ENCODE measurements around the gene BSDC1. TPM values are rescaled to one million over a fixed set of nuclear protein-coding genes. Genes with fewer than 3 reads are reported as not detected.

Gene BSDC1
- total RNA-seq, 1 donor from 2014 or later, result 93.6 TPM

DNA sequence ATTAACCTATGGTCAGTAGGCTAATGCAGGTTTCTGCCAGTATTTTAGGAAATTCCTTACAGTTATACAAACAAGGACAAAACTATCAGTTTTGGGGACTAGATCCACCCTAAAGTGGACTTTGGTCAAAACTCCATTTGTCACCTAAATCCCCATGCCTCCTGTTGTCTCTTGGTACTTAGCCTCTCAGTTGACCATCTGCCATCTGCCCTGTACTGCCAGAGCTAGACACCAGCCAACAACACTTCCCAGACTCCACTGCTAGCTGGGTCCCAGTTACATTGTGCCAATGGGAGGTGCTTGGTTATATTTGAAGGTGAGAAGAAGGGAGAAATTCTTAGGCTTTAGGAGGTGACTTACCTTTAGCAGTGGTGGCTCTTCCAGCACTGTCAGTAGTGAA is 17.0 kb upstream of the BSDC1 start:
- no peak for DNase-seq (ENCODE audit: low spot score, unreplicated experiment)
- TF ChIP-seq, protein P1, sequence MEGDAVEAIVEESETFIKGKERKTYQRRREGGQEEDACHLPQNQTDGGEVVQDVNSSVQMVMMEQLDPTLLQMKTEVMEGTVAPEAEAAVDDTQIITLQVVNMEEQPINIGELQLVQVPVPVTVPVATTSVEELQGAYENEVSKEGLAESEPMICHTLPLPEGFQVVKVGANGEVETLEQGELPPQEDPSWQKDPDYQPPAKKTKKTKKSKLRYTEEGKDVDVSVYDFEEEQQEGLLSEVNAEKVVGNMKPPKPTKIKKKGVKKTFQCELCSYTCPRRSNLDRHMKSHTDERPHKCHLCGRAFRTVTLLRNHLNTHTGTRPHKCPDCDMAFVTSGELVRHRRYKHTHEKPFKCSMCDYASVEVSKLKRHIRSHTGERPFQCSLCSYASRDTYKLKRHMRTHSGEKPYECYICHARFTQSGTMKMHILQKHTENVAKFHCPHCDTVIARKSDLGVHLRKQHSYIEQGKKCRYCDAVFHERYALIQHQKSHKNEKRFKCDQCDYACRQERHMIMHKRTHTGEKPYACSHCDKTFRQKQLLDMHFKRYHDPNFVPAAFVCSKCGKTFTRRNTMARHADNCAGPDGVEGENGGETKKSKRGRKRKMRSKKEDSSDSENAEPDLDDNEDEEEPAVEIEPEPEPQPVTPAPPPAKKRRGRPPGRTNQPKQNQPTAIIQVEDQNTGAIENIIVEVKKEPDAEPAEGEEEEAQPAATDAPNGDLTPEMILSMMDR (IDR thresholded peaks at IDR 0.05; ENCODE audit: unreplicated experiment), result no peak
- Mint-ChIP-seq H3K27ac (no peak overlapping the region), H3K9me3 (ENCODE audit: low read depth) (peaks cover 13% of the 10 kb centered on the region), H3K36me3 (ENCODE audit: insufficient read depth) (peaks cover 3% of the 10 kb centered on the region), H3K4me1 (ENCODE audit: low read depth) (no peaks in the 10 kb centered on the region), H3K4me3 (ENCODE audit: low read depth) (no peak overlapping the region), H3K27me3 (no peaks in the 10 kb centered on the region)

DNA sequence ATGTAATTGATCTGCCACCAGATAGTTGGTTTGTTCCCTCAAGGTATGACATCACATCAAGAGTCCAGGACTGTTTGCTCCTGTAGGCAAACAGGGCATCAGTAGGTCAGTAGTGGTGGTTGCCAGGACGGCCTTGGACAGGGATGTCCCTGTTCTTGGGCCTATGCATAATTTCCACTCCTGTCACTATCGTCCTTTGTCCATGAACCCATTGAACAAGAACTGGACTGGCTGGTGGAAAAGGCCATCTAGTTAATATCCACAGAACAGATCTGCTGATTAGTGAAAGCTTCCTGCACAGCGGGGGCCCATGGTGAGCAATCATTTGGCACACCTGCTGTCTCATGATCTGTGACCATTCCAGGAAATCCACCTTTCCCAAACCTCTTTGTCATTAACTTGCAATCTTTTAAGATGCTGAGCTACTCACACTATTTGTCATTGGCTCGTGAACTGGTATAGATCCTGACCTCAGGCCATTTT is 12.4 kb upstream of the BSDC1 start:
- no peak overlapping the region for H3K4me3 Mint-ChIP-seq (ENCODE audit: low read depth)
- no peak for DNase-seq (ENCODE audit: low spot score, unreplicated experiment)
- no peak overlapping the region for H3K27ac Mint-ChIP-seq
- H3K4me1 Mint-ChIP-seq (ENCODE audit: low read depth), result peaks cover 2% of the 10 kb centered on the region
- no peaks in the 10 kb centered on the region for H3K27me3 Mint-ChIP-seq
- no peaks in the 10 kb centered on the region for H3K36me3 Mint-ChIP-seq (ENCODE audit: insufficient read depth)
- TF ChIP-seq, protein P1 (IDR thresholded peaks at IDR 0.05; ENCODE audit: unreplicated experiment), result no peak
- no peaks in the 10 kb centered on the region for H3K9me3 Mint-ChIP-seq (ENCODE audit: low read depth)

DNA sequence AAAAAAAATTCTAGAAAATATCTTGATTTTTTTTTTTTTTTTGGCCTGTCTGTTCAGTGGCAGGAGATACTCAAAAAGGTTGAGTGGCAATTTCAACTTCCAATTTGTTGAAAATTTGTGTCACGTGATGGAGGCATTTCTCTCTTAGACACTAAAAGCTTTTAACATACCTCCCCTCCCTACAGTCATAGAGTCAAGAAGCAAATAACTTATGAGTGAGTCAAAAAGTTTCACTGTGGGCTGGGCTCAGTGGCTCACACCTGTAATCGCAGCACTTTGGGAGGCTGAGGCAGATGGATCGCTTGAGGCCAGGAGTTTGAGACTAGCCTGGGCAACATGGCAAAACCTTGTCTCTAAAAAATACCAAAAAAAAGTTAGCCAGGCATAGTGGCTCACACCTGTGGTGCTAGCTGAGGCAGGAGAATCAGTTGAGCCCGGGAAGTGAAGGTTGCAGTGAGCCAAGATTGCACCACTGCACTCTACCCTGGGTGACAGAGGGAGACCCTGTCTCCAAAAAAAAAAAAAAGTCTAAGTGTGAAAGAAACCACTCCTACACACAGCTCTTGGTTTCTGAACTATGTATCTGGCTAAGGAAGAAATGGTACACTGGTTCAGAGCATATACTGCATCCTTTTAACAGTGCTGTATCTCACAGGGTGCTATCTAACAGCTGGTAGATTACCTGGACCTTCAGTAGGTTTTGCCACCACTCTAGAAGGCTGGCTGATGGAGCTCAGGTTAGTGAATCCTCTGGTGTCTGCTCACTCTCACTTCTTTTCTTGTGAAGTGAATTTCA is 11.6 kb upstream of the BSDC1 start:
- DNase-seq (ENCODE audit: low spot score, unreplicated experiment), result no peak
- TF ChIP-seq, protein P1 (IDR thresholded peaks at IDR 0.05; ENCODE audit: unreplicated experiment), result no peak
- H3K27ac Mint-ChIP-seq, result no peak overlapping the region
- no peaks in the 10 kb centered on the region for H3K36me3 Mint-ChIP-seq (ENCODE audit: insufficient read depth)
- H3K27me3 Mint-ChIP-seq, result no peaks in the 10 kb centered on the region
- peaks cover 2% of the 10 kb centered on the region for H3K4me1 Mint-ChIP-seq (ENCODE audit: low read depth)
- H3K9me3 Mint-ChIP-seq (ENCODE audit: low read depth), result no peaks in the 10 kb centered on the region
- H3K4me3 Mint-ChIP-seq (ENCODE audit: low read depth), result no peak overlapping the region

DNA sequence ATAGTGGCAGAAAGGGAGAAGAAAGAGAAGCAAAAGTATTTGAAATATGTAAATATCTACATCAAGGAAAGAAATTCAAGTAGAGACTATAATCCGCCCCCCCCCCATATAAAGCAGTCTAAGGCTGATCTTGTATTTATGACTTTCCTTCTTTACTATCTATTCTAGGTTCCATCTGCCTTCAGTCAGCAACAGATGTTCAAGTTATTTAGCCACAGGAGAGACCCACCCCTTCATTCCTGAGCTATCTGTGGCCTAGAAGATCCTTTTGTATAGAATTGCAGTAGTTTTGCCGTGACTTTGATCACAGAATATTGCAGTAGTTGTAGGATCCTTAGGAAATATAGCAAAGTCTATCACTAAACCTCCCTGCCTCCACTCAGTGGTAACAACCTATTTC is 10.7 kb upstream of the BSDC1 start:
- peaks cover 3% of the 10 kb centered on the region for H3K4me1 Mint-ChIP-seq (ENCODE audit: low read depth)
- H3K4me3 Mint-ChIP-seq (ENCODE audit: low read depth), result no peak overlapping the region
- H3K9me3 Mint-ChIP-seq (ENCODE audit: low read depth), result no peaks in the 10 kb centered on the region
- H3K36me3 Mint-ChIP-seq (ENCODE audit: insufficient read depth), result no peaks in the 10 kb centered on the region
- no peaks in the 10 kb centered on the region for H3K27me3 Mint-ChIP-seq
- TF ChIP-seq, protein P1 (IDR thresholded peaks at IDR 0.05; ENCODE audit: unreplicated experiment), result no peak
- DNase-seq (ENCODE audit: low spot score, unreplicated experiment), result no peak
- no peak overlapping the region for H3K27ac Mint-ChIP-seq

DNA sequence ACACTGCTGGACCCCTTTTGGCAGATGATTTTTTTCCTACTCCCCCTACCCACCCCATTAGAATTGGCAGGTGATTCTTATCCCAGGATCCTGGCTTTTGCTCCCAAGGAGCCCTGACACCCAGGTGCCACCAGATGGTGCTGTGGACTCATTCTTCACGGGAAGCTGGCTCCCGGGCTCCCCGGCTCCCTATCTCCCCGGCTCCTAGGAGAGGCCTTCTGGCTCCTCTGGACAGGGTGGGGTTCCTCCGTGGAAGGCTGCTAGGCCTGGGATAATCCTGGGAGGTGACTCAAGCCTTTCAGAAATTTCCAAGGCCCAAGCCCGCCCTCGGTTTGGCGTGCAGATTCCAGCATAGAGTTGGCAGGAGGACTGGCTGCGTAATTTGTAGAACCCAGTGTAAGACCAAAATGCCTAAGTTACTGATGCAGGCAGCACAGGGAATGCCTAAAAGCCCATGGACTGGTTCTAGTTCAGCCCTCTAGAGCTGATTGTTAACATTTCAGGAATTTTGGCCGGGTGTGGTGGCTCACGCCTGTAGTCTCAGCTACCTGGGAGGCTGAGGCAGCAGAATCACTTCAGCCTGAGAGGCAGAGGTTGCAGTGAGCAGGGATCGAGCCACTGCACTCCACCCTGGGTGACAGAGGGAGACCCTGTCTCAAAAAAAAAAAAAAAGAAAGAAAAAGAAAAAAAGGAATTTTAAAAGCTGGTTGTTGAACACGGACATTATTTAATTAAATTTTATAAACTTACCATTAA is 6.8 kb upstream of the BSDC1 start:
- Mint-ChIP-seq H3K27ac (no peak overlapping the region), H3K4me3 (ENCODE audit: low read depth) (no peak overlapping the region), H3K4me1 (ENCODE audit: low read depth) (peaks cover 3% of the 10 kb centered on the region), H3K9me3 (ENCODE audit: low read depth) (no peaks in the 10 kb centered on the region), H3K27me3 (no peaks in the 10 kb centered on the region), H3K36me3 (ENCODE audit: insufficient read depth) (peaks cover 4% of the 10 kb centered on the region)
- TF ChIP-seq, protein P1 (IDR thresholded peaks at IDR 0.05; ENCODE audit: unreplicated experiment), result peak; percentile 89
- DNase-seq (ENCODE audit: low spot score, unreplicated experiment), result peak; percentile 77
